NCI-H2227 (cell line): ENCODE results near the gene PCDH1.
"Not testable (repeated sequence)": the region's sequence is repeated elsewhere in the genome, so short reads cannot be mapped to it uniquely, and the experiment has no call there.

ENCODE experiments used
- DNase-seq: peaks from one replicate; lab custom pipeline; 2025; ENCODE audit not compliant: unreplicated experiment; lab: John Stamatoyannopoulos, UW

The PCDH1 gene

GRCh38 chr5:141902015-141902814 is 24.0 kb upstream of the PCDH1 start:
- DNase-seq = peak; percentile 11

GRCh38 chr5:141898448-141899049 is 20.3 kb upstream of the PCDH1 start:
- DNase-seq = no peak

- DNase-seq = no peak
Measured at GRCh38 chr5:141897425-141897824, 19.2 kb upstream of the PCDH1 start.

- not testable (repeated sequence) for DNase-seq
Measured at GRCh38 chr5:141890429-141890828, 12.2 kb upstream of the PCDH1 start.

GRCh38 chr5:141889282-141889871 is 11.2 kb upstream of the PCDH1 start:
- no peak for DNase-seq

- DNase-seq = peak; percentile 22
Measured at GRCh38 chr5:141883892-141884318, 5.7 kb upstream of the PCDH1 start.

GRCh38 chr5:141883184-141883891 is 5.1 kb upstream of the PCDH1 start:
- peak; percentile 48 for DNase-seq

- peak; percentile 95 for DNase-seq
Measured at GRCh38 chr5:141882594-141883183, 4.5 kb upstream of the PCDH1 start.

- peak; percentile 36 for DNase-seq
Measured at GRCh38 chr5:141881886-141882285, 3.7 kb upstream of the PCDH1 start.

- DNase-seq = peak; percentile 38
Measured at GRCh38 chr5:141880961-141881801, 3.0 kb upstream of the PCDH1 start.

GRCh38 chr5:141879941-141880738 is 1.9 kb upstream of the PCDH1 start:
- no peak for DNase-seq

- DNase-seq = no peak
Measured at GRCh38 chr5:141879426-141879759, 1.2 kb upstream of the PCDH1 start.

- peak; percentile 95 for DNase-seq
Measured at GRCh38 chr5:141878711-141879425, 658 bp upstream of the PCDH1 start.

GRCh38 chr5:141877356-141878185 is 639 bp downstream of the PCDH1 start:
- peak; percentile 56 for DNase-seq

GRCh38 chr5:141876628-141877355 is 1.4 kb downstream of the PCDH1 start:
- no peak for DNase-seq

GRCh38 chr5:141875795-141876627 is 2.2 kb downstream of the PCDH1 start:
- DNase-seq = peak; percentile 60
